ENCODE results near the gene TTC4.

DNA sequence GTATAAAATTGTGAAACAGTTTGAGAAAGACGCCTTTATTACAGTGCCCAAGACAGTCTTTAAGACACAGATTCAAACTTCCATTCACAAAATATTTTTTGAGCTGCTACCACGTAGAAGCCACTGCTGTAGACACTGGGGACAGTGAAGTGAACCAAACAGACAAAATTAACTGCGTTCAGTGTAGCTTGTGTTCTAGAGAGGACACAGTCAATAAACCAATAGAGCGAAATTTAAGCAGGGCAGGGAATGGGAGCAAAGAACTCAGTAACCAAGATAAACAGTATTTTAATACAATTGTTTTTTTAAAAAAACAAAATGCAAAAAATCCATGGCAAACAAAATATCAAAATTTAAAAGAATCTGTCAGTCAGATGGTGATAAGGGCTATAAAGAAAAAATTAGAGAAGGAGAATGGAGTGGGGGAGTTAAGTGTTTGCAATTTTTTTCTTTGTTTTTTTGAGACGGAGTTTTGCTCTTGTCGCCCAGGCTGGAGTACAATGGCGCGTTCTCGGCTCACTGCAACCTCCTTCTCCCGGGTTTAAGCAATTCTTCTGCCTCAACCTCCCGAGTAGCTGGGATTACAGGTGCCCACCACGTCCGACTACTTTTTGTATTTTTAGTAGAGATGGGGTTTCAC is 49.4 kb downstream of the TTC4 start:
- TF ChIP-seq SP1 (IDR thresholded peaks at IDR 0.05; ENCODE audit: low read depth) = no peak
- TF ChIP-seq RAD21 (IDR thresholded peaks at IDR 0.05; ENCODE audit: low read depth) = no peak
- TF ChIP-seq, protein P1, sequence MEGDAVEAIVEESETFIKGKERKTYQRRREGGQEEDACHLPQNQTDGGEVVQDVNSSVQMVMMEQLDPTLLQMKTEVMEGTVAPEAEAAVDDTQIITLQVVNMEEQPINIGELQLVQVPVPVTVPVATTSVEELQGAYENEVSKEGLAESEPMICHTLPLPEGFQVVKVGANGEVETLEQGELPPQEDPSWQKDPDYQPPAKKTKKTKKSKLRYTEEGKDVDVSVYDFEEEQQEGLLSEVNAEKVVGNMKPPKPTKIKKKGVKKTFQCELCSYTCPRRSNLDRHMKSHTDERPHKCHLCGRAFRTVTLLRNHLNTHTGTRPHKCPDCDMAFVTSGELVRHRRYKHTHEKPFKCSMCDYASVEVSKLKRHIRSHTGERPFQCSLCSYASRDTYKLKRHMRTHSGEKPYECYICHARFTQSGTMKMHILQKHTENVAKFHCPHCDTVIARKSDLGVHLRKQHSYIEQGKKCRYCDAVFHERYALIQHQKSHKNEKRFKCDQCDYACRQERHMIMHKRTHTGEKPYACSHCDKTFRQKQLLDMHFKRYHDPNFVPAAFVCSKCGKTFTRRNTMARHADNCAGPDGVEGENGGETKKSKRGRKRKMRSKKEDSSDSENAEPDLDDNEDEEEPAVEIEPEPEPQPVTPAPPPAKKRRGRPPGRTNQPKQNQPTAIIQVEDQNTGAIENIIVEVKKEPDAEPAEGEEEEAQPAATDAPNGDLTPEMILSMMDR (IDR thresholded peaks at IDR 0.05 in 2 of 3, conservative IDR thresholded peaks at IDR 0.05 in 1 of 3; ENCODE audit: borderline replicate concordance in 1 of 3, insufficient read depth in 1 of 3, low read depth in 2 of 3, low read length in 2 of 3) = no peak

Data from HCT116 (cell line).